Brain microvascular endothelial cell (primary cell): ENCODE results near the gene CHST15.

Source experiments
- DNase-seq: peaks from one replicate; pipeline ENCODE4 v3.0.0-alpha.2; 2020
- H3K27ac ChIP-seq: fragments of 250-450 bp; sonication (Bioruptor Pico); 2 replicates; pipeline ENCODE4 v1.5.1; 2020; ENCODE audit warnings: mild to moderate bottlenecking, moderate library complexity
- H3K27me3 ChIP-seq: fragments of 250-450 bp; sonication (Bioruptor Pico); replicated peaks from 2 replicates; pipeline ENCODE4 v1.5.1; 2020; ENCODE audit warnings: mild to moderate bottlenecking
- H3K36me3 ChIP-seq: fragments of 250-450 bp; sonication (Bioruptor Pico); replicated peaks from 2 replicates; pipeline ENCODE4 v1.5.1; 2020; ENCODE audit warnings: mild to moderate bottlenecking
- H3K4me3 ChIP-seq: 2 replicates; pipeline ENCODE4 v1.5.1; 2011; ENCODE audit warnings: low read depth, mild to moderate bottlenecking, control low read depth, low read length, moderate library complexity
- in situ Hi-C: cut with HindIII; loops from 2 replicates; pipeline ENCODE4 v1.10.0; 2017; ENCODE audit warnings: low sequenced_read_pairs, low pct_ligation_motif_present
- TF ChIP-seq, protein P1 (sequence below): IDR thresholded peaks from 2 replicates; pipeline ENCODE4 v1.5.1; 2011; ENCODE audit warnings: low read depth, mild to moderate bottlenecking, moderate library complexity, low read length, control low read depth, inconsistent platforms; ENCODE audit errors: missing control alignments

CHST15 gene

DNA sequence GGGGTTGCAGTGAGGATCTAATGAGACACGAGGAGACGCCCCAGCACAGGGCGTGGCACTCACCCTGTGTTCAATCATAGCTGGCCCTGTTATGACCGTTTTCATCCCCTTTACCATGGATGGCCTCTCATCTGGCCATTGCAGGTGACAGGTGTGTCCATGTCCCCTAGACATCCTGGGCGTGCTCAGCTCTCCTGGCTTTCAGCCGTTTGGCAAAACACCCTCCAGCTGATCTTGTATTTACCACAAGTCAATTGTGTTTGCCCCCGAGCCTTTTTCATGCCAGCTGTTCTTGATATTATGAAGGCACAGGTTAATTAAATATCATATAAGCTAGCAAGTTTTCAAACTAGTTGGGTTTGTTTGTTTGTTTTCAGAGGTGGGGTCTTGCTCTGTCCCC lies 97.1 kb downstream of the CHST15 start:
- DNase-seq, result no peak
- H3K27ac ChIP-seq, result no peak overlapping the region
- TF ChIP-seq, protein P1, sequence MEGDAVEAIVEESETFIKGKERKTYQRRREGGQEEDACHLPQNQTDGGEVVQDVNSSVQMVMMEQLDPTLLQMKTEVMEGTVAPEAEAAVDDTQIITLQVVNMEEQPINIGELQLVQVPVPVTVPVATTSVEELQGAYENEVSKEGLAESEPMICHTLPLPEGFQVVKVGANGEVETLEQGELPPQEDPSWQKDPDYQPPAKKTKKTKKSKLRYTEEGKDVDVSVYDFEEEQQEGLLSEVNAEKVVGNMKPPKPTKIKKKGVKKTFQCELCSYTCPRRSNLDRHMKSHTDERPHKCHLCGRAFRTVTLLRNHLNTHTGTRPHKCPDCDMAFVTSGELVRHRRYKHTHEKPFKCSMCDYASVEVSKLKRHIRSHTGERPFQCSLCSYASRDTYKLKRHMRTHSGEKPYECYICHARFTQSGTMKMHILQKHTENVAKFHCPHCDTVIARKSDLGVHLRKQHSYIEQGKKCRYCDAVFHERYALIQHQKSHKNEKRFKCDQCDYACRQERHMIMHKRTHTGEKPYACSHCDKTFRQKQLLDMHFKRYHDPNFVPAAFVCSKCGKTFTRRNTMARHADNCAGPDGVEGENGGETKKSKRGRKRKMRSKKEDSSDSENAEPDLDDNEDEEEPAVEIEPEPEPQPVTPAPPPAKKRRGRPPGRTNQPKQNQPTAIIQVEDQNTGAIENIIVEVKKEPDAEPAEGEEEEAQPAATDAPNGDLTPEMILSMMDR, result no peak
- in situ Hi-C loops, result loop anchor here (25.0 kb wide), 1 partner anchor 391 kb away; no protein-coding TSS in a partner anchor
- peaks cover 15% of the 10 kb centered on the region for H3K27me3 ChIP-seq
- no peaks in the 10 kb centered on the region for H3K36me3 ChIP-seq
- no peak overlapping the region for H3K4me3 ChIP-seq

GRCh38 chr10:123995461-123996131 lies 97.8 kb downstream of the CHST15 start:
- Histone ChIP-seq H3K36me3 (no peaks in the 10 kb centered on the region), H3K4me3 (no peak overlapping the region), H3K27me3 (peaks cover 22% of the 10 kb centered on the region), H3K27ac (peak overlapping the region; percentile 68)
- TF ChIP-seq, protein P1, result peak; percentile 69
- peak; percentile 88 for DNase-seq
- in situ Hi-C loops, result loop anchor here (25.0 kb wide), 1 partner anchor 392 kb away; no protein-coding TSS in a partner anchor

GRCh38 chr10:123995082-123995460 lies 98.3 kb downstream of the CHST15 start:
- peak overlapping the region; percentile 6 for H3K4me3 ChIP-seq
- TF ChIP-seq, protein P1, result no peak
- DNase-seq, result peak; percentile 52
- peaks cover 25% of the 10 kb centered on the region for H3K27me3 ChIP-seq
- in situ Hi-C loops, result loop anchor here (25.0 kb wide), 1 partner anchor 392 kb away; no protein-coding TSS in a partner anchor
- peak overlapping the region; percentile 68 for H3K27ac ChIP-seq
- no peaks in the 10 kb centered on the region for H3K36me3 ChIP-seq

DNA sequence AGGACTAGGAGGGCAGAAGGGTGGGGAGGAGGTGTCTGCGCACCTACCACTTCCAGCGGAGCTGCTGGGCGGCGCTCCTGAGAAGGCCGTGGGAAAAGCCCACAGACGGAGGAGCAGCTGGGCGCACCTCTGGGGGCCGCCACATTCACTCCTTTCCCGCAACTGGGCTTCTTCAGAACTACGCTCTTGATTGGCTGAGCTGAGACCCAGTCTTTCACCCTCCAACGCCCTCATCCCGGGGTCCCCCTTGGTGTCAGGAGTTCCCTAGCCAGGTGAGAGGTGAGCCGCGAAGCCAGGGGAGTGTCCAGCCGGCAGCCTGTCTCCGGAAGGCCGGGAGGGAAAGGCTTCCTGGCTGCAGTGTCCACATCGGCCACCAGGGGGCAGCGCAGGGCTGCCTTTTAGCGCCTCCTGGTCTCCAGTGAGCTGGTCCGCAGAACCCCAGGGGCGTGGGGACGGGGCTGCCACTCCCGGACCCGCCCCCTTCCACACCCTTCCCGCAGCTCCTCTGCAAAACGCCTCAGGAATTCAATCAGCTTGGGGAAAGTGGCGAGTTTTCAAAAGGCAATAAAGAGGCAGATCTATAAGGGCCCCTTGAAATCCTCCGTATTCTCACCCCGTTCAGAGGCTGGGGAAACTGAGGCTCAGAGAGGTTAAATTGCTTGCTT lies 98.8 kb downstream of the CHST15 start:
- Histone ChIP-seq H3K4me3 (peak overlapping the region; percentile 22), H3K27ac (peak overlapping the region; percentile 68), H3K36me3 (no peaks in the 10 kb centered on the region), H3K27me3 (peaks cover 27% of the 10 kb centered on the region)
- peak; percentile 88 for DNase-seq
- in situ Hi-C loops, result loop anchor here (25.0 kb wide), 1 partner anchor 393 kb away; no protein-coding TSS in a partner anchor
- TF ChIP-seq, protein P1, result peak; percentile 95

DNA sequence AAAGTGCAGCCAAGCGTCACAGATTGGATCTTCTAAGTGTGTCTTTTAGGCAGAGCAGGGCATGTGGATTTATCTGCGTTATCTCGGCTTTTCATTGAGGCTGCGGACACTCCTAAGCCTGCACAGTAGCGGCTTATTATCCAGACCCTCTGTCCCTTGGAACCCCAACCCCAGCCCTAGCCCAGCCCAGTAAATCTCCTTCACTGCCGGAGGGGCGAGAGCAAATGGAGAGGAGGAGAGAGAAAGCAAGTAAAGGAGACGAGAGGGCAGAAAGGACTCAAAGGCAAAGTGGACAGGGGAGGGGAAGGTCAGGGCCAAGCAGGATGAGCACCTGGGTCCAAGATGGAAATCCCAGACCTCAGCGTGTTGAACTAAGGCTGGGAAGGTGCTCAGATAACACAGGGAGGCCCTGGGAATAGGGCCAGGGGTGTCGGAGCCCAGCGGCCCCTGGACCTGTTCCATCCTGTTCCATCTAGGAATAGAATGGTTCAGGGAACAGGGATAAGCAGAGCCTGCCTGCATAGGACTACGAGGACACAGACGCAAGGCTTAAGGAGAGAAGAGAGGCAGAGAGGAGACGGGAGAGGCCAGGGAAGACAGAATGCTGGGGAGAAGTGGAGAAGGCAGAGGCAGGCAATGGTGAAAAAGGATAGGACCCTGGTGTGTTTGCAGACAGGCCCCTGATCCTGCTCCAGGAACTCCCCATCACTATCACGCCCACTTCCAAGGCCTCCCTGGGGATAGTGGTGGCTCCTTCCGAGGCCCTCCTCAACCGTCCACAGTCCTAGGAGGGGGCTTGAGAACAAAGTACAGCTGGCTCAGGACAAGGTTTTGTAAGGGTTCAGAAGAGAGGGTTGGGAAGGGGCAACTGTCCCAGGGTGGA lies 99.6 kb downstream of the CHST15 start:
- Histone ChIP-seq H3K4me3 (no peak overlapping the region), H3K27me3 (peaks cover 28% of the 10 kb centered on the region)

More for the DNA sequence above, 99.6 kb downstream of the CHST15 start:
- no peak overlapping the region for H3K27ac ChIP-seq
- DNase-seq, result no peak
- in situ Hi-C loops, result loop anchor here (25.0 kb wide), 1 partner anchor 394 kb away; no protein-coding TSS in a partner anchor
- TF ChIP-seq, protein P1, result no peak
- no peaks in the 10 kb centered on the region for H3K36me3 ChIP-seq
